ENCODE measurements around the gene PCDHA13. TPM values are rescaled to one million over a fixed set of nuclear protein-coding genes. Genes with fewer than 3 reads are reported as not detected.
A peak's percentile ranks its signal among the peaks of the same experiment; 100 is the strongest.
"Not testable (repeated sequence)": the region's sequence is repeated elsewhere in the genome, so short reads cannot be mapped to it uniquely, and the experiment has no call there.

The PCDHA13 gene
- total RNA-seq, 1 donor from 2014 or later, result 2.6 TPM

GRCh38 chr5:140870221-140871201, 11.4 kb upstream of the PCDHA13 start:
- H3K4me1 Mint-ChIP-seq (ENCODE audit: unreplicated experiment), result no peaks in the 10 kb centered on the region
- H3K27me3 Mint-ChIP-seq, result no peaks in the 10 kb centered on the region
- H3K9me3 Mint-ChIP-seq, result peaks cover 9% of the 10 kb centered on the region
- no peak overlapping the region for H3K4me3 Mint-ChIP-seq
- peaks cover 35% of the 10 kb centered on the region for H3K36me3 Mint-ChIP-seq
- no peak for DNase-seq (ENCODE audit: extremely low spot score, unreplicated experiment)
- H3K27ac Mint-ChIP-seq, result no peak overlapping the region
- no peak for TF ChIP-seq CTCF (conservative IDR thresholded peaks at IDR 0.05)

GRCh38 chr5:140875085-140876065, 6.5 kb upstream of the PCDHA13 start, which contains the start of gene PCDHA12:
Gene PCDHA12, plus strand, starts transcription at chr5:140875308. Its CDS starts 165 bp downstream, at chr5:140875473.
- no peak for DNase-seq (ENCODE audit: extremely low spot score, unreplicated experiment)
- peaks cover 44% of the 10 kb centered on the region for H3K36me3 Mint-ChIP-seq
- peak; percentile 72 for TF ChIP-seq CTCF (conservative IDR thresholded peaks at IDR 0.05)
- H3K9me3 Mint-ChIP-seq, result peaks cover 16% of the 10 kb centered on the region
- no peaks in the 10 kb centered on the region for H3K27me3 Mint-ChIP-seq
- H3K4me1 Mint-ChIP-seq (ENCODE audit: unreplicated experiment), result no peaks in the 10 kb centered on the region
- H3K27ac Mint-ChIP-seq, result peak within 1 kb of the TSS; percentile 99
- peak within 1 kb of the TSS; percentile 95 for H3K4me3 Mint-ChIP-seq

- H3K4me3 Mint-ChIP-seq, result peak overlapping the region; percentile 95
- H3K27me3 Mint-ChIP-seq; H3K4me1 Mint-ChIP-seq (ENCODE audit: unreplicated experiment); DNase-seq (ENCODE audit: extremely low spot score, unreplicated experiment): not testable (repeated sequence)
- peaks cover 24% of the 10 kb centered on the region for H3K9me3 Mint-ChIP-seq
- H3K36me3 Mint-ChIP-seq, result peaks cover 55% of the 10 kb centered on the region
- peak overlapping the region; percentile 99 for H3K27ac Mint-ChIP-seq
Measured at GRCh38 chr5:140876541-140877261, 5.2 kb upstream of the PCDHA13 start.

- DNase-seq (ENCODE audit: extremely low spot score, unreplicated experiment), result peak; percentile 72
- Mint-ChIP-seq H3K9me3 (peaks cover 23% of the 10 kb centered on the region), H3K27me3 (no peaks in the 10 kb centered on the region), H3K27ac (no peak overlapping the region), H3K36me3 (peaks cover 53% of the 10 kb centered on the region), H3K4me3 (no peak overlapping the region), H3K4me1 (ENCODE audit: unreplicated experiment) (no peaks in the 10 kb centered on the region)
- no peak for TF ChIP-seq CTCF (conservative IDR thresholded peaks at IDR 0.05)
Measured at GRCh38 chr5:140877262-140877581, 4.7 kb upstream of the PCDHA13 start.

- H3K36me3 Mint-ChIP-seq, result peaks cover 46% of the 10 kb centered on the region
- no peaks in the 10 kb centered on the region for H3K27me3 Mint-ChIP-seq
- no peak for TF ChIP-seq CTCF (conservative IDR thresholded peaks at IDR 0.05)
- H3K4me1 Mint-ChIP-seq (ENCODE audit: unreplicated experiment), result no peaks in the 10 kb centered on the region
- peaks cover 33% of the 10 kb centered on the region for H3K9me3 Mint-ChIP-seq
- H3K4me3 Mint-ChIP-seq, result no peak overlapping the region
- H3K27ac Mint-ChIP-seq, result peak overlapping the region; percentile 6
- DNase-seq (ENCODE audit: extremely low spot score, unreplicated experiment), result no peak
Measured at GRCh38 chr5:140882591-140882899, 621 bp downstream of the PCDHA13 start.

All from type B pancreatic cell (in vitro differentiated cells).